ENCODE data around the gene RCOR1. TPM values are rescaled to one million over a fixed set of nuclear protein-coding genes. Genes with fewer than 3 reads are reported as not detected.

The RCOR1 gene
- total and polyA plus RNA-seq, 2 of the 4 experiments (the other 2 are of a cell fraction) = 9.0 to 11.2 TPM

DNA sequence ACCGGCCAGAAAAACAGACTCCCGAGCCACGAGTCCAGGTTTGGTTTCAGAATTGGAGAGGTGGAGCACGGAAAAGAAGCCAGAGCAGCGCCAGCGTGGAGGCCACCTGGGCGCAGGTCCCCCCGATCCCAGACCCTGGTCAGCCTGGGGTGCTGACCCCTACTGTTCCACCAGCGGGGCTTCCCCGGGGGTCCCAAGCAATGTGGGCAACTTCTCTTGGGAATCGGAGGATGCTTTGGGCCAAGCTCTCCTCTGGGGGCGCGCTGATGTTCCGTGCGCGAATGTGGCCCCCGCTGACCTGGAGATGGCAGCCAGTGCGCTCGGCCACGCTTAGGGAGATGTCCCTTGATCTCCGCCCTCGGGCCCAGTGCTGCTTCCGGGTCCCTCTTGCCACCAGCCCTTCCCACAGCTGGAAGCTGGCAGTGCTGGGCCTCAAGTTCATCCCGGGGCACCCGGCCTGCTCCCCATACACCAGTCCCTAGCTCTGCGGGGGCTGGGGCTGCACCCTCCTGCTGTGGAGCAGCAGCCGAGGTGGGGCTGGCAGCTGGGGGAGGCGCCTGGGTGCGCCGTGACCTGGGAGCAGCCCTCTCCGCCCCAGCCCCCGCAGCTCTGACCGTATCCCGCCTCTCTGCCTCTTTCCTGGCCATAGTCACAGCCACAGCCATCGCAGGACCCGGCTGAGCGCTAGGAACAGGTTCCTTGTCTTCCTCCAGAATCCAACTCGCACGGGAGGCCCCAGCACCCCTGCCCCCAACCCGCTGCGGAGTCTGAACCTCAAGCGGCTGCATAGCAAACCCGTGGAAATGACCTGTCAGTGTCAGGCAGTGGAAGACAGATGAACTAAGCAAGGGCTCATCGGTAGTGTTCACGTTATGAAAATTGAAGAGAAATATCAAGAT is 91.2 kb downstream of the RCOR1 start (continued):
- TF ChIP-seq SMC3 (IDR thresholded peaks at IDR 0.05; ENCODE audit: low read depth, low read length) (no peak), POLR2A (IDR thresholded peaks at IDR 0.05; ENCODE audit: low read depth, low read length) (no peak)

GRCh38 chr14:102684298-102684663 is 91.8 kb downstream of the RCOR1 start:
- no peak for DNase-seq
- dilution Hi-C loops (cut with HindIII; ENCODE audit: low sequenced_read_pairs, unreplicated experiment) = no loop called here
- TF ChIP-seq USF2 (IDR thresholded peaks at IDR 0.05; ENCODE audit: low read depth, low read length) = no peak
- TF ChIP-seq, protein P1, sequence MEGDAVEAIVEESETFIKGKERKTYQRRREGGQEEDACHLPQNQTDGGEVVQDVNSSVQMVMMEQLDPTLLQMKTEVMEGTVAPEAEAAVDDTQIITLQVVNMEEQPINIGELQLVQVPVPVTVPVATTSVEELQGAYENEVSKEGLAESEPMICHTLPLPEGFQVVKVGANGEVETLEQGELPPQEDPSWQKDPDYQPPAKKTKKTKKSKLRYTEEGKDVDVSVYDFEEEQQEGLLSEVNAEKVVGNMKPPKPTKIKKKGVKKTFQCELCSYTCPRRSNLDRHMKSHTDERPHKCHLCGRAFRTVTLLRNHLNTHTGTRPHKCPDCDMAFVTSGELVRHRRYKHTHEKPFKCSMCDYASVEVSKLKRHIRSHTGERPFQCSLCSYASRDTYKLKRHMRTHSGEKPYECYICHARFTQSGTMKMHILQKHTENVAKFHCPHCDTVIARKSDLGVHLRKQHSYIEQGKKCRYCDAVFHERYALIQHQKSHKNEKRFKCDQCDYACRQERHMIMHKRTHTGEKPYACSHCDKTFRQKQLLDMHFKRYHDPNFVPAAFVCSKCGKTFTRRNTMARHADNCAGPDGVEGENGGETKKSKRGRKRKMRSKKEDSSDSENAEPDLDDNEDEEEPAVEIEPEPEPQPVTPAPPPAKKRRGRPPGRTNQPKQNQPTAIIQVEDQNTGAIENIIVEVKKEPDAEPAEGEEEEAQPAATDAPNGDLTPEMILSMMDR (conservative IDR thresholded peaks at IDR 0.05; ENCODE audit: low read depth, low read length) = no peak
- no peak for TF ChIP-seq SMC3 (IDR thresholded peaks at IDR 0.05; ENCODE audit: low read depth, low read length)
- no peak for TF ChIP-seq FOS (IDR thresholded peaks at IDR 0.05; ENCODE audit: low read depth, low read length)
- TF ChIP-seq NFE2L2 (IDR thresholded peaks at IDR 0.05; ENCODE audit: low read depth, low read length) = no peak
- no peak for TF ChIP-seq MAZ (IDR thresholded peaks at IDR 0.05; ENCODE audit: borderline replicate concordance, low read depth, low read length)
- no peak for TF ChIP-seq CHD1 (IDR thresholded peaks at IDR 0.05; ENCODE audit: low read depth, low read length)
- no peak for TF ChIP-seq RAD21 (IDR thresholded peaks at IDR 0.05; ENCODE audit: low read length)
- no peak for TF ChIP-seq CEBPB (IDR thresholded peaks at IDR 0.05; ENCODE audit: low read depth, low read length)
- no peak for TF ChIP-seq POLR2A (IDR thresholded peaks at IDR 0.05; ENCODE audit: low read depth, low read length)
- TF ChIP-seq, protein P2, sequence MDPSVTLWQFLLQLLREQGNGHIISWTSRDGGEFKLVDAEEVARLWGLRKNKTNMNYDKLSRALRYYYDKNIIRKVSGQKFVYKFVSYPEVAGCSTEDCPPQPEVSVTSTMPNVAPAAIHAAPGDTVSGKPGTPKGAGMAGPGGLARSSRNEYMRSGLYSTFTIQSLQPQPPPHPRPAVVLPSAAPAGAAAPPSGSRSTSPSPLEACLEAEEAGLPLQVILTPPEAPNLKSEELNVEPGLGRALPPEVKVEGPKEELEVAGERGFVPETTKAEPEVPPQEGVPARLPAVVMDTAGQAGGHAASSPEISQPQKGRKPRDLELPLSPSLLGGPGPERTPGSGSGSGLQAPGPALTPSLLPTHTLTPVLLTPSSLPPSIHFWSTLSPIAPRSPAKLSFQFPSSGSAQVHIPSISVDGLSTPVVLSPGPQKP (IDR thresholded peaks at IDR 0.05; ENCODE audit: borderline replicate concordance, low read depth, low read length) = no peak
- TF ChIP-seq MAFK (IDR thresholded peaks at IDR 0.05; ENCODE audit: low read depth, low read length) = no peak
- TF ChIP-seq RCOR1 (IDR thresholded peaks at IDR 0.05; ENCODE audit: insufficient replicate concordance, low read length) = no peak

More at GRCh38 chr14:102684298-102684663, 91.8 kb downstream of the RCOR1 start:
- Histone ChIP-seq H2BK120ac (ENCODE audit: low read depth, low read length) (no peak overlapping the region), H4K5ac (ENCODE audit: low read depth, low read length) (no peak overlapping the region), H2BK20ac (ENCODE audit: low read depth, low read length) (no peak overlapping the region), H2BK15ac (ENCODE audit: low read depth, low read length) (no peak overlapping the region), H4K8ac (ENCODE audit: low read depth in 2 of 2, low read length in 2 of 2) (no peak overlapping the region), H3K18ac (ENCODE audit: low read depth, low read length) (no peak overlapping the region), H3K27me3 (ENCODE audit: control insufficient read depth, insufficient read depth, low read length) (no peaks in the 10 kb centered on the region), H3K79me1 (ENCODE audit: low read depth in 1 of 2, low read length in 2 of 2) (peaks cover 15 to 42% of the 10 kb centered on the region in 2 experiments; a peak in 3 of 4 replicates), H2BK5ac (ENCODE audit: low read depth, low read length, poor library complexity, severe bottlenecking) (no peak overlapping the region), H4K91ac (ENCODE audit: insufficient read depth, low read depth, low read length) (no peak overlapping the region), H3K9me3 (ENCODE audit: control insufficient read depth, insufficient read depth, low read length) (no peaks in the 10 kb centered on the region), H3K4ac (ENCODE audit: low read depth, low read length) (no peak overlapping the region), H3K23ac (ENCODE audit: low read depth, low read length) (no peak overlapping the region), H2AFZ (replicated peaks; ENCODE audit: low read length, poor library complexity) (no peak overlapping the region), H3K4me2 (ENCODE audit: low read depth, low read length) (no peak overlapping the region), H3K56ac (ENCODE audit: extremely low read depth, insufficient read depth, low read length) (no peak overlapping the region), H2AK9ac (replicated peaks; ENCODE audit: low read depth, low read length, poor library complexity) (no peak overlapping the region), H2AK5ac (ENCODE audit: low read depth, low read length) (no peak overlapping the region), H3K4me1 (ENCODE audit: control insufficient read depth, insufficient read depth, low read length) (no peaks in the 10 kb centered on the region), H3K36me3 (ENCODE audit: control insufficient read depth, insufficient read depth, low read length) (peaks cover 5% of the 10 kb centered on the region), H3K9me1 (ENCODE audit: insufficient read depth, low read length) (peaks cover 7% of the 10 kb centered on the region), H4K20me1 (ENCODE audit: insufficient read depth, low read length) (peaks cover 15% of the 10 kb centered on the region), H3K4me3 (ENCODE audit: insufficient read depth, low read depth, low read length) (no peak overlapping the region), H3K14ac (replicated peaks; ENCODE audit: low read depth, low read length) (no peak overlapping the region), H3K9ac (ENCODE audit: low read depth, low read length) (no peak overlapping the region), H3K27ac (ENCODE audit: insufficient read depth, low read length) (no peak overlapping the region)
- POLR2A ChIA-PET (ENCODE audit: unreplicated experiment) = no interaction called here
- intact Hi-C loops (cut with micrococcal nuclease) (no loop called here), in situ Hi-C loops (cut with MboI; ENCODE audit: low sequenced_read_pairs) (no loop called here)
- ATAC-seq (ENCODE audit: low read depth) = no peak
- CTCF ChIA-PET = no interaction called here
- BruUV-seq (replicated peaks) = no TSS peak
- WGBS, 2 experiments (ENCODE audit: extremely low coverage in 2 of 2, insufficient read length in 1 of 2) = 100% methylated on average over 1 of the region's 6 CpGs; no CpG with 5 or more reads in 1 of the 2 experiments
